GM23338 (cell line): ENCODE measurements around the gene CCDC127.

Source experiments
- CREB1 ChIP-seq: fragments of 250-450 bp; sonication (Bioruptor Pico); IDR thresholded peaks from 2 replicates; pipeline ENCODE4 v1.5.0; 2020; ENCODE audit warnings: low read depth, mild to moderate bottlenecking, moderate library complexity
- EZH2 ChIP-seq: fragments of 200-600 bp; sonication (generic); IDR thresholded peaks from one replicate; pipeline ENCODE4 v1.8.0; 2017; ENCODE audit warnings: antibody characterized with exemption, mild to moderate bottlenecking, low read depth; ENCODE audit not compliant: unreplicated experiment
- EZH2phosphoT487 ChIP-seq: fragments of 200-600 bp; sonication (generic); IDR thresholded peaks from one replicate; pipeline ENCODE4 v1.8.1; 2018; ENCODE audit warnings: antibody characterized with exemption; ENCODE audit not compliant: unreplicated experiment
- JUNB ChIP-seq: IDR thresholded peaks from one replicate; pipeline ENCODE4 v1.6.1; 2016; ENCODE audit warnings: antibody characterized with exemption; ENCODE audit not compliant: unreplicated experiment
- NANOG ChIP-seq: IDR thresholded peaks from 2 replicates; pipeline ENCODE4 v1.6.1; 2016; ENCODE audit warnings: antibody characterized with exemption, borderline replicate concordance
- POLR2AphosphoS5 ChIP-seq: IDR thresholded peaks from 2 replicates; pipeline ENCODE4 v1.6.1; 2016; ENCODE audit warnings: antibody characterized with exemption, low read depth
- STAT1 ChIP-seq: IDR thresholded peaks from one replicate; pipeline ENCODE4 v1.6.1; 2016; ENCODE audit warnings: antibody characterized with exemption; ENCODE audit not compliant: unreplicated experiment
- ZNF114 ChIP-seq: fragments of 250-450 bp; sonication (Bioruptor Pico); IDR thresholded peaks from 2 replicates; pipeline ENCODE4 v1.5.0; 2020; ENCODE audit warnings: mild to moderate bottlenecking, moderate library complexity
- ZNF331 ChIP-seq: fragments of 250-450 bp; sonication (Bioruptor Pico); IDR thresholded peaks from 2 replicates; pipeline ENCODE4 v1.5.0; 2020; ENCODE audit warnings: low read depth, mild to moderate bottlenecking, moderate library complexity
- TF ChIP-seq, protein P1 (sequence below), 2 experiments: fragments of 200-600 bp in 1 of 2; sonication (generic) in 1 of 2; conservative IDR thresholded peaks; 2 replicates each; pipeline versions ENCODE4 v1.5.1 to v1.6.1; 2016 to 2017; ENCODE audit warnings: antibody characterized with exemption in 2 of 2, low read depth in 2 of 2, mild to moderate bottlenecking in 2 of 2, moderate library complexity in 1 of 2
- TF ChIP-seq, protein P2 (sequence below): IDR thresholded peaks from one replicate; pipeline ENCODE4 v1.6.1; 2018; ENCODE audit warnings: antibody characterized with exemption; ENCODE audit not compliant: unreplicated experiment
- TF ChIP-seq, protein P3 (sequence below): IDR thresholded peaks from 2 replicates; pipeline ENCODE4 v1.6.1; 2016; ENCODE audit warnings: antibody characterized with exemption
- TF ChIP-seq, protein P4 (sequence below): fragments of 250-450 bp; sonication (Bioruptor Pico); IDR thresholded peaks from 2 replicates; pipeline ENCODE4 v1.5.0; 2020; ENCODE audit warnings: mild to moderate bottlenecking, moderate library complexity

DNA sequence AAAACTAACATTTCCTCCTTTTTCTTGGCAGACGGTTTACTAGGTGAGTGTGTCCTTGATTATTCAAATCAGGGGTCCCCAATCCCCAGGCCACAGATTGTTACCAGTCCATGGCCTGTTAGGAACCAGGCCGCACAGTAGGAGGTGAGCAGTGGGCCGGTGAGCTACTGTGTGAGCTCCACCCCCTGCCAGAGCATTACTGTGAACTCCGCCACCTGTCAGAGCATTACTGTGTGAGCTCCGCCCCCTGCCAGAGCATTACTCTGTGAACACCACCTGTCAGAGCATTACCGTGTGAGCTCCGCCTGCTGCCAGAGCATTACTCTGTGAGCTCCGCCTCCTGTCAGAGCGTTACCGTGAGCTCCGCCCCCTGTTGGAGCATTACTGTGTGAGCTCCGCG lies 39.2 kb upstream of the CCDC127 start:
- TF ChIP-seq, protein P1, sequence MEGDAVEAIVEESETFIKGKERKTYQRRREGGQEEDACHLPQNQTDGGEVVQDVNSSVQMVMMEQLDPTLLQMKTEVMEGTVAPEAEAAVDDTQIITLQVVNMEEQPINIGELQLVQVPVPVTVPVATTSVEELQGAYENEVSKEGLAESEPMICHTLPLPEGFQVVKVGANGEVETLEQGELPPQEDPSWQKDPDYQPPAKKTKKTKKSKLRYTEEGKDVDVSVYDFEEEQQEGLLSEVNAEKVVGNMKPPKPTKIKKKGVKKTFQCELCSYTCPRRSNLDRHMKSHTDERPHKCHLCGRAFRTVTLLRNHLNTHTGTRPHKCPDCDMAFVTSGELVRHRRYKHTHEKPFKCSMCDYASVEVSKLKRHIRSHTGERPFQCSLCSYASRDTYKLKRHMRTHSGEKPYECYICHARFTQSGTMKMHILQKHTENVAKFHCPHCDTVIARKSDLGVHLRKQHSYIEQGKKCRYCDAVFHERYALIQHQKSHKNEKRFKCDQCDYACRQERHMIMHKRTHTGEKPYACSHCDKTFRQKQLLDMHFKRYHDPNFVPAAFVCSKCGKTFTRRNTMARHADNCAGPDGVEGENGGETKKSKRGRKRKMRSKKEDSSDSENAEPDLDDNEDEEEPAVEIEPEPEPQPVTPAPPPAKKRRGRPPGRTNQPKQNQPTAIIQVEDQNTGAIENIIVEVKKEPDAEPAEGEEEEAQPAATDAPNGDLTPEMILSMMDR (conservative IDR thresholded peaks at IDR 0.05; ENCODE audit: low read depth in 2 of 2): no peak
- TF ChIP-seq EZH2phosphoT487: no peak
- TF ChIP-seq, protein P2, sequence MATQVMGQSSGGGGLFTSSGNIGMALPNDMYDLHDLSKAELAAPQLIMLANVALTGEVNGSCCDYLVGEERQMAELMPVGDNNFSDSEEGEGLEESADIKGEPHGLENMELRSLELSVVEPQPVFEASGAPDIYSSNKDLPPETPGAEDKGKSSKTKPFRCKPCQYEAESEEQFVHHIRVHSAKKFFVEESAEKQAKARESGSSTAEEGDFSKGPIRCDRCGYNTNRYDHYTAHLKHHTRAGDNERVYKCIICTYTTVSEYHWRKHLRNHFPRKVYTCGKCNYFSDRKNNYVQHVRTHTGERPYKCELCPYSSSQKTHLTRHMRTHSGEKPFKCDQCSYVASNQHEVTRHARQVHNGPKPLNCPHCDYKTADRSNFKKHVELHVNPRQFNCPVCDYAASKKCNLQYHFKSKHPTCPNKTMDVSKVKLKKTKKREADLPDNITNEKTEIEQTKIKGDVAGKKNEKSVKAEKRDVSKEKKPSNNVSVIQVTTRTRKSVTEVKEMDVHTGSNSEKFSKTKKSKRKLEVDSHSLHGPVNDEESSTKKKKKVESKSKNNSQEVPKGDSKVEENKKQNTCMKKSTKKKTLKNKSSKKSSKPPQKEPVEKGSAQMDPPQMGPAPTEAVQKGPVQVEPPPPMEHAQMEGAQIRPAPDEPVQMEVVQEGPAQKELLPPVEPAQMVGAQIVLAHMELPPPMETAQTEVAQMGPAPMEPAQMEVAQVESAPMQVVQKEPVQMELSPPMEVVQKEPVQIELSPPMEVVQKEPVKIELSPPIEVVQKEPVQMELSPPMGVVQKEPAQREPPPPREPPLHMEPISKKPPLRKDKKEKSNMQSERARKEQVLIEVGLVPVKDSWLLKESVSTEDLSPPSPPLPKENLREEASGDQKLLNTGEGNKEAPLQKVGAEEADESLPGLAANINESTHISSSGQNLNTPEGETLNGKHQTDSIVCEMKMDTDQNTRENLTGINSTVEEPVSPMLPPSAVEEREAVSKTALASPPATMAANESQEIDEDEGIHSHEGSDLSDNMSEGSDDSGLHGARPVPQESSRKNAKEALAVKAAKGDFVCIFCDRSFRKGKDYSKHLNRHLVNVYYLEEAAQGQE: no peak
- no peak for TF ChIP-seq EZH2
- TF ChIP-seq POLR2AphosphoS5: no peak
- TF ChIP-seq, protein P3, sequence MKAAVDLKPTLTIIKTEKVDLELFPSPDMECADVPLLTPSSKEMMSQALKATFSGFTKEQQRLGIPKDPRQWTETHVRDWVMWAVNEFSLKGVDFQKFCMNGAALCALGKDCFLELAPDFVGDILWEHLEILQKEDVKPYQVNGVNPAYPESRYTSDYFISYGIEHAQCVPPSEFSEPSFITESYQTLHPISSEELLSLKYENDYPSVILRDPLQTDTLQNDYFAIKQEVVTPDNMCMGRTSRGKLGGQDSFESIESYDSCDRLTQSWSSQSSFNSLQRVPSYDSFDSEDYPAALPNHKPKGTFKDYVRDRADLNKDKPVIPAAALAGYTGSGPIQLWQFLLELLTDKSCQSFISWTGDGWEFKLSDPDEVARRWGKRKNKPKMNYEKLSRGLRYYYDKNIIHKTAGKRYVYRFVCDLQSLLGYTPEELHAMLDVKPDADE: no peak
- TF ChIP-seq ZNF114 (CRISPR knock-in tag): no peak
- no peak for TF ChIP-seq NANOG
- no peak for TF ChIP-seq CREB1 (CRISPR knock-in tag)
- no peak for TF ChIP-seq ZNF331
- TF ChIP-seq, protein P4, sequence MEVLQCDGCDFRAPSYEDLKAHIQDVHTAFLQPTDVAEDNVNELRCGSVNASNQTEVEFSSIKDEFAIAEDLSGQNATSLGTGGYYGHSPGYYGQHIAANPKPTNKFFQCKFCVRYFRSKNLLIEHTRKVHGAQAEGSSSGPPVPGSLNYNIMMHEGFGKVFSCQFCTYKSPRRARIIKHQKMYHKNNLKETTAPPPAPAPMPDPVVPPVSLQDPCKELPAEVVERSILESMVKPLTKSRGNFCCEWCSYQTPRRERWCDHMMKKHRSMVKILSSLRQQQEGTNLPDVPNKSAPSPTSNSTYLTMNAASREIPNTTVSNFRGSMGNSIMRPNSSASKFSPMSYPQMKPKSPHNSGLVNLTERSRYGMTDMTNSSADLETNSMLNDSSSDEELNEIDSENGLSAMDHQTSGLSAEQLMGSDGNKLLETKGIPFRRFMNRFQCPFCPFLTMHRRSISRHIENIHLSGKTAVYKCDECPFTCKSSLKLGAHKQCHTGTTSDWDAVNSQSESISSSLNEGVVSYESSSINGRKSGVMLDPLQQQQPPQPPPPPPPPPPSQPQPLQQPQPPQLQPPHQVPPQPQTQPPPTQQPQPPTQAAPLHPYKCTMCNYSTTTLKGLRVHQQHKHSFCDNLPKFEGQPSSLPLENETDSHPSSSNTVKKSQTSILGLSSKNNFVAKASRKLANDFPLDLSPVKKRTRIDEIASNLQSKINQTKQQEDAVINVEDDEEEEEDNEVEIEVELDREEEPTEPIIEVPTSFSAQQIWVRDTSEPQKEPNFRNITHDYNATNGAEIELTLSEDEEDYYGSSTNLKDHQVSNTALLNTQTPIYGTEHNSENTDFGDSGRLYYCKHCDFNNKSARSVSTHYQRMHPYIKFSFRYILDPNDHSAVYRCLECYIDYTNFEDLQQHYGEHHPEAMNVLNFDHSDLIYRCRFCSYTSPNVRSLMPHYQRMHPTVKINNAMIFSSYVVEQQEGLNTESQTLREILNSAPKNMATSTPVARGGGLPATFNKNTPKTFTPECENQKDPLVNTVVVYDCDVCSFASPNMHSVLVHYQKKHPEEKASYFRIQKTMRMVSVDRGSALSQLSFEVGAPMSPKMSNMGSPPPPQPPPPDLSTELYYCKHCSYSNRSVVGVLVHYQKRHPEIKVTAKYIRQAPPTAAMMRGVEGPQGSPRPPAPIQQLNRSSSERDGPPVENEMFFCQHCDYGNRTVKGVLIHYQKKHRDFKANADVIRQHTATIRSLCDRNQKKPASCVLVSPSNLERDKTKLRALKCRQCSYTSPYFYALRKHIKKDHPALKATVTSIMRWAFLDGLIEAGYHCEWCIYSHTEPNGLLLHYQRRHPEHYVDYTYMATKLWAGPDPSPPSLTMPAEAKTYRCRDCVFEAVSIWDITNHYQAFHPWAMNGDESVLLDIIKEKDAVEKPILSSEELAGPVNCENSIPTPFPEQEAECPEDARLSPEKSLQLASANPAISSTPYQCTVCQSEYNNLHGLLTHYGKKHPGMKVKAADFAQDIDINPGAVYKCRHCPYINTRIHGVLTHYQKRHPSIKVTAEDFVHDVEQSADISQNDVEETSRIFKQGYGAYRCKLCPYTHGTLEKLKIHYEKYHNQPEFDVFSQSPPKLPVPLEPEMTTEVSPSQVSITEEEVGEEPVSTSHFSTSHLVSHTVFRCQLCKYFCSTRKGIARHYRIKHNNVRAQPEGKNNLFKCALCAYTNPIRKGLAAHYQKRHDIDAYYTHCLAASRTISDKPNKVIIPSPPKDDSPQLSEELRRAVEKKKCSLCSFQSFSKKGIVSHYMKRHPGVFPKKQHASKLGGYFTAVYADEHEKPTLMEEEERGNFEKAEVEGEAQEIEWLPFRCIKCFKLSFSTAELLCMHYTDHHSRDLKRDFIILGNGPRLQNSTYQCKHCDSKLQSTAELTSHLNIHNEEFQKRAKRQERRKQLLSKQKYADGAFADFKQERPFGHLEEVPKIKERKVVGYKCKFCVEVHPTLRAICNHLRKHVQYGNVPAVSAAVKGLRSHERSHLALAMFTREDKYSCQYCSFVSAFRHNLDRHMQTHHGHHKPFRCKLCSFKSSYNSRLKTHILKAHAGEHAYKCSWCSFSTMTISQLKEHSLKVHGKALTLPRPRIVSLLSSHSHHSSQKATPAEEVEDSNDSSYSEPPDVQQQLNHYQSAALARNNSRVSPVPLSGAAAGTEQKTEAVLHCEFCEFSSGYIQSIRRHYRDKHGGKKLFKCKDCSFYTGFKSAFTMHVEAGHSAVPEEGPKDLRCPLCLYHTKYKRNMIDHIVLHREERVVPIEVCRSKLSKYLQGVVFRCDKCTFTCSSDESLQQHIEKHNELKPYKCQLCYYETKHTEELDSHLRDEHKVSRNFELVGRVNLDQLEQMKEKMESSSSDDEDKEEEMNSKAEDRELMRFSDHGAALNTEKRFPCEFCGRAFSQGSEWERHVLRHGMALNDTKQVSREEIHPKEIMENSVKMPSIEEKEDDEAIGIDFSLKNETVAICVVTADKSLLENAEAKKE (CRISPR knock-in tag): no peak
- TF ChIP-seq STAT1: no peak
- TF ChIP-seq JUNB: no peak
